Measurements from ENCODE around the gene AAGAB. TPM values are rescaled to one million over a fixed set of nuclear protein-coding genes. Genes with fewer than 3 reads are reported as not detected.

AAGAB gene
- total RNA-seq, 3 donors from 2014 or later (not counting 1 experiment from before 2014, with no cell fraction given), result 41.1 to 44.3 (median 42.5) TPM

- TF ChIP-seq CTCF (IDR thresholded peaks at IDR 0.05), result no peak
- no peaks in the 10 kb centered on the region for H3K27me3 ChIP-seq (ENCODE audit: control insufficient read depth, insufficient read depth, low read length)
- peak overlapping the region; percentile 27 to 46 for H3K27ac Mint-ChIP-seq
- H3K9me3 Mint-ChIP-seq, result no peaks in the 10 kb centered on the region
- no peak overlapping the region for H3K4me3 Mint-ChIP-seq
- DNase-seq (no peak), ATAC-seq (no peak)
- no peak overlapping the region for H3K27ac ChIP-seq (ENCODE audit: low read length)
- WGBS (ENCODE audit: insufficient coverage), result 96% methylated on average over 2 of the region's 2 CpGs
- H3K27me3 Mint-ChIP-seq (ENCODE audit: low read depth in 2 of 2), result no peaks in the 10 kb centered on the region
- peaks cover 5% of the 10 kb centered on the region for H3K36me3 Mint-ChIP-seq
- H3K9me3 ChIP-seq (ENCODE audit: control insufficient read depth, insufficient read depth, low read length), result no peaks in the 10 kb centered on the region
- H3K4me3 ChIP-seq (ENCODE audit: low read length), result no peak overlapping the region
- peaks cover 17 to 26% of the 10 kb centered on the region in 2 donors for H3K4me1 Mint-ChIP-seq
- H3K36me3 ChIP-seq (ENCODE audit: control insufficient read depth, insufficient read depth, low read length), result peaks cover 30% of the 10 kb centered on the region
- no peaks in the 10 kb centered on the region for H3K4me1 ChIP-seq (ENCODE audit: control insufficient read depth, insufficient read depth, low read length)
- intact Hi-C loops (cut with micrococcal nuclease), result no loop called here
These were observed 57.1 kb downstream of the AAGAB start for GRCh38 chr15:67197364-67197695.

DNA sequence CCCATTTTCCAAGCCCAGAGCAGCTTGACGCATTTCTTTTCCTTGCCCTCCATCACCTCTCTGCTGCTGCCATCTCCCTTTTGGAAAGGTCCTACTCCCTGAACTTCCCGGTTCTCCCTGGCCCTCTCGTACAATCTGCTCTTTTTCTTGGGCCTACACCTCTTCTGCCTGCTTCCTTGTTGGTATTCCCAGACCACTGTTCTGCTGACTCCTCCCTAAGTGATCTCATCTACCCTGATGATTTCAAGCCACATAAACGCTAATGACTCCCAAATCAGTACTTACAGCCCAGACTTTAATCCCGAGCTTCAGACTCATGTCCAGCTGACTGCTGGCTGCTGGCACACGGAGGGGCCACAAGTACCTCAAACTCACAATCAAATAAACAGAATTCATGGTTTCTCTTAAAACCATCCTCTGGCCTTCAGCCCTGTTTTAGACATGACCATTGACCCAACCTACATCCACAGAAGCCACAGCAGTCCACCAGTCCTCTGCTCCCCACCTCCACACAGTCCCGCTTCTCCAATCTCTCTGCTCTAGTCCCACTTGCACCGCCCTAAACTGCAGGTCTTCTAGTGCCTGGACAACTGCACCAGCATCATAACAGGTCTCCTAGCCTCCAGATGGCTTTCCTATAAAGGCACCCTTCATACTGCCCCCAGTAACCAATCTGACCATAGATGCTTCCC, 57.6 kb downstream of the AAGAB start:
- Histone ChIP-seq H3K36me3 (ENCODE audit: control insufficient read depth, insufficient read depth, low read length) (peaks cover 35% of the 10 kb centered on the region), H3K4me1 (ENCODE audit: control insufficient read depth, insufficient read depth, low read length) (no peaks in the 10 kb centered on the region), H3K27ac (ENCODE audit: low read length) (no peak overlapping the region), H3K4me3 (ENCODE audit: low read length) (no peak overlapping the region), H3K9me3 (ENCODE audit: control insufficient read depth, insufficient read depth, low read length) (no peaks in the 10 kb centered on the region), H3K27me3 (ENCODE audit: control insufficient read depth, insufficient read depth, low read length) (no peaks in the 10 kb centered on the region)
- intact Hi-C loops (cut with micrococcal nuclease), result no loop called here
- ATAC-seq (no peak), DNase-seq (no peak)
- Mint-ChIP-seq H3K36me3 (peaks cover under 1% of the 10 kb centered on the region), H3K4me1 (peaks cover 20 to 27% of the 10 kb centered on the region in 2 donors), H3K27ac (peak overlapping the region; percentile 27 to 46), H3K27me3 (ENCODE audit: low read depth in 2 of 2) (no peaks in the 10 kb centered on the region), H3K4me3 (no peak overlapping the region), H3K9me3 (no peaks in the 10 kb centered on the region)
- TF ChIP-seq CTCF (IDR thresholded peaks at IDR 0.05), result no peak
- 97% methylated on average over 8 of the region's 8 CpGs for WGBS (ENCODE audit: insufficient coverage)

DNA sequence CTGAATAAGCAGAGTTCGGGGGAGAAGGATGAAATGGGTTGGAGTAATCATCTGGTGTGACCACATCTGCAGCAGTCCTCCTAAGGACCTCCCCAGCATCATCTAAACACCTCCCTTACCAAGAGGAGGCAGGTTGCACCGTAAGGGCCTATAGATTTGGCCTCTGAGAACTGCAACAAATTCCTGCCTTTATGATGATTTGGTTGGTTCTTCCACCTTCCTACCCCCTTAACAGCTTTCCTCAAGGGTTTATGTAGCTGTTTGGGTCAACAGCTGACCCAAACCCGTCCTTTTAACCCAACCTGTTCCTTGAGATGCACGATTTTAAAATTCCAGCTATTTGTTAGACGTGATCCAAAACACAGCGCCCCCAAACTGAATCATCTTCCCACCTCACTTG, 58.2 kb downstream of the AAGAB start:
- TF ChIP-seq CTCF (IDR thresholded peaks at IDR 0.05), result no peak
- Histone ChIP-seq H3K9me3 (ENCODE audit: control insufficient read depth, insufficient read depth, low read length) (no peaks in the 10 kb centered on the region), H3K36me3 (ENCODE audit: control insufficient read depth, insufficient read depth, low read length) (peaks cover 36% of the 10 kb centered on the region), H3K27ac (ENCODE audit: low read length) (no peak overlapping the region), H3K27me3 (ENCODE audit: control insufficient read depth, insufficient read depth, low read length) (no peaks in the 10 kb centered on the region), H3K4me3 (ENCODE audit: low read length) (no peak overlapping the region), H3K4me1 (ENCODE audit: control insufficient read depth, insufficient read depth, low read length) (no peaks in the 10 kb centered on the region)
- WGBS (ENCODE audit: insufficient coverage), result 98% methylated on average over 5 of the region's 6 CpGs
- Mint-ChIP-seq H3K27ac (peak overlapping the region; percentile 27 to 46), H3K4me1 (peaks cover 22 to 27% of the 10 kb centered on the region in 2 donors), H3K36me3 (no peaks in the 10 kb centered on the region), H3K4me3 (no peak overlapping the region), H3K27me3 (ENCODE audit: low read depth in 2 of 2) (no peaks in the 10 kb centered on the region), H3K9me3 (no peaks in the 10 kb centered on the region)
- no peak for ATAC-seq
- intact Hi-C loops (cut with micrococcal nuclease), result no loop called here
- DNase-seq, result no peak

DNA sequence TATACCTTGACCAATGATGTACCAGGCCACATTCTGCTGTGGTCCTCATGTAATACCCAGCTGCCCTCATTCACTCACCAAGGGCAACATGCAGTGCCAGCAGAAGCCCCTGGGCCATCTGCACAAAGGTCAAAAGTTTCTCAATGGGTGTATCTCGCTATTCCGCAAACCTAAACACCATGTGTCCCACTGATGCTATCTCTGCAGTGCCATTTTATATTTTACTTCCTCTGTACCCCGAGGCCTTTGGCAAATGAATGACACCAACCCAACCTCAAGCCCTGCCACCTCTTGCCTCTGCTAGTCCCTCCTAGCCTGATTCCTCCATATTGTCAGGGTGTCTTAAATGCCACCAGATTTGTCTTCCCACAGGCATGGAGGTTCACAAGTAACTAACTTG, 59.2 kb downstream of the AAGAB start:
- intact Hi-C loops (cut with micrococcal nuclease), result no loop called here
- Histone ChIP-seq H3K36me3 (ENCODE audit: control insufficient read depth, insufficient read depth, low read length) (peaks cover 42% of the 10 kb centered on the region), H3K27me3 (ENCODE audit: control insufficient read depth, insufficient read depth, low read length) (no peaks in the 10 kb centered on the region), H3K4me3 (ENCODE audit: low read length) (no peak overlapping the region), H3K4me1 (ENCODE audit: control insufficient read depth, insufficient read depth, low read length) (no peaks in the 10 kb centered on the region), H3K9me3 (ENCODE audit: control insufficient read depth, insufficient read depth, low read length) (no peaks in the 10 kb centered on the region), H3K27ac (ENCODE audit: low read length) (no peak overlapping the region)
- H3K9me3 Mint-ChIP-seq, result no peaks in the 10 kb centered on the region
- no peak for ATAC-seq
- no peaks in the 10 kb centered on the region for H3K27me3 Mint-ChIP-seq (ENCODE audit: low read depth in 2 of 2)
- H3K4me3 Mint-ChIP-seq, result no peak overlapping the region
- H3K4me1 Mint-ChIP-seq, result peaks cover 22 to 27% of the 10 kb centered on the region in 2 donors
- no peak for TF ChIP-seq CTCF (IDR thresholded peaks at IDR 0.05)
- no peaks in the 10 kb centered on the region for H3K36me3 Mint-ChIP-seq
- DNase-seq, result no peak
- peak overlapping the region; percentile 27 to 42 for H3K27ac Mint-ChIP-seq
- 84% methylated on average over 3 of the region's 3 CpGs for WGBS (ENCODE audit: insufficient coverage)

All from natural killer cell (primary cell).